ENCODE data around the gene PDZD7. TPM values are rescaled to one million over a fixed set of nuclear protein-coding genes. Genes with fewer than 3 reads are reported as not detected.

The PDZD7 gene
- total and polyA plus RNA-seq, 10 donors, result 0.17 to 2.3 (median 1.1) TPM

GRCh38 chr10:101007099-101007711, 23.7 kb downstream of the PDZD7 start:
- Histone ChIP-seq H3K9me3 (no peaks in the 10 kb centered on the region), H3K36me3 (peaks cover 0 to 54% (median 31%) of the 10 kb centered on the region in 6 donors), H3K4me1 (peaks cover 0 to 65% (median 16%) of the 10 kb centered on the region in 6 donors), H3K27ac (peak overlapping the region in 5 of 8 donors; percentile 31 to 51 (median 38)), H3K27me3 (replicated peaks in 1 of 7) (no peaks in the 10 kb centered on the region), H3K4me3 (no peak overlapping the region)
- TF ChIP-seq POLR2AphosphoS5 (IDR thresholded peaks at IDR 0.05), result no peak
- no peak for TF ChIP-seq CTCF (IDR thresholded peaks at IDR 0.05 in 8 of 11, conservative IDR thresholded peaks at IDR 0.05 in 3 of 11)
- no peak for TF ChIP-seq POLR2A (IDR thresholded peaks at IDR 0.05)
- DNase-seq, result no peak
- 48 to 83% (median 67%) methylated on average over 8 to 11 of the region's 11 CpGs for WGBS, 5 donors
- intact Hi-C loops (cut with DNase I; ENCODE audit: low total_unique reads), result no loop called here

GRCh38 chr10:101006593-101007098, 24.3 kb downstream of the PDZD7 start:
- WGBS, 5 donors, result 82 to 95% (median 90%) methylated on average over 20 to 33 of the region's 33 CpGs
- Histone ChIP-seq H3K4me1 (peaks cover 0 to 67% (median 19%) of the 10 kb centered on the region in 6 donors), H3K36me3 (peaks cover 0 to 54% (median 31%) of the 10 kb centered on the region in 6 donors), H3K27me3 (replicated peaks in 1 of 7) (no peaks in the 10 kb centered on the region), H3K9me3 (no peaks in the 10 kb centered on the region), H3K4me3 (no peak overlapping the region), H3K27ac (peak overlapping the region in 4 of 8 donors; percentile 31 to 51 (median 37))
- peak; percentile 75 for DNase-seq
- intact Hi-C loops (cut with DNase I; ENCODE audit: low total_unique reads), result no loop called here
- TF ChIP-seq POLR2A (IDR thresholded peaks at IDR 0.05) (no peak), POLR2AphosphoS5 (IDR thresholded peaks at IDR 0.05) (peak in 1 of 3 donors; percentile 62)

- intact Hi-C loops (cut with DNase I; ENCODE audit: low total_unique reads), result no loop called here
- Histone ChIP-seq H3K36me3 (peaks cover 0 to 54% (median 31%) of the 10 kb centered on the region in 6 donors), H3K27ac (peak overlapping the region in 1 of 8 donors; percentile 3), H3K4me3 (no peak overlapping the region), H3K9me3 (no peaks in the 10 kb centered on the region), H3K27me3 (replicated peaks in 1 of 7) (no peaks in the 10 kb centered on the region), H3K4me1 (peaks cover 0 to 73% (median 25%) of the 10 kb centered on the region in 6 donors)
- DNase-seq, result no peak
- TF ChIP-seq POLR2AphosphoS5 (IDR thresholded peaks at IDR 0.05) (no peak), CTCF (IDR thresholded peaks at IDR 0.05 in 8 of 11, conservative IDR thresholded peaks at IDR 0.05 in 3 of 11) (no peak), POLR2A (IDR thresholded peaks at IDR 0.05) (no peak)
- WGBS, 5 donors, result 64 to 95% (median 92%) methylated on average over 3 to 4 of the region's 4 CpGs
Observed at GRCh38 chr10:101005869-101006567, 24.9 kb downstream of the PDZD7 start.

GRCh38 chr10:101005361-101005760, 25.6 kb downstream of the PDZD7 start:
- no peak for DNase-seq
- H3K4me3 ChIP-seq, result no peak overlapping the region
- peaks cover 0 to 79% (median 31%) of the 10 kb centered on the region in 6 donors for H3K4me1 ChIP-seq
- H3K27ac ChIP-seq, result peak overlapping the region in 1 of 8 donors; percentile 13
- peaks cover 0 to 54% (median 31%) of the 10 kb centered on the region in 6 donors for H3K36me3 ChIP-seq
- intact Hi-C loops (cut with DNase I; ENCODE audit: low total_unique reads), result no loop called here
- TF ChIP-seq POLR2AphosphoS5 (IDR thresholded peaks at IDR 0.05) (peak in 2 of 3 donors; percentile 7 to 45), POLR2A (IDR thresholded peaks at IDR 0.05) (no peak)
- no peaks in the 10 kb centered on the region for H3K27me3 ChIP-seq (replicated peaks in 1 of 7)
- no peaks in the 10 kb centered on the region for H3K9me3 ChIP-seq
- WGBS, 5 donors, result 88 to 95% (median 91%) methylated on average over 23 of the region's 23 CpGs

Measured in spleen (tissue), 11 donors.